ENCODE results near the gene ZMIZ2. TPM values are rescaled to one million over a fixed set of nuclear protein-coding genes. Genes with fewer than 3 reads are reported as not detected.

The ZMIZ2 gene
- total RNA-seq, 2 donors from 2014 or later: 30.9 to 50.4 TPM

GRCh38 chr7:44735403-44736165 is 13.1 kb upstream of the ZMIZ2 start:
- intact Hi-C loops (cut with DNase I): no loop called here
- Histone ChIP-seq H3K9me3 (no peaks in the 10 kb centered on the region), H3K4me3 (no peak overlapping the region), H3K27me3 (no peaks in the 10 kb centered on the region), H3K4me1 (no peaks in the 10 kb centered on the region), H3K36me3 (replicated peaks in 1 of 2; ENCODE audit: insufficient read depth in 1 of 2, low read depth in 2 of 2) (no peaks in the 10 kb centered on the region), H3K27ac (no peak overlapping the region)
- DNase-seq (no peak), ATAC-seq (no peak)
- TF ChIP-seq CTCF (IDR thresholded peaks at IDR 0.05) (no peak), POLR2A (IDR thresholded peaks at IDR 0.05) (no peak)
- WGBS, 2 donors: 73 to 90% methylated on average over 5 of the region's 5 CpGs

- WGBS, 2 donors: 68 to 91% methylated on average over 3 of the region's 3 CpGs
- DNase-seq (no peak), ATAC-seq (no peak)
- H3K36me3 ChIP-seq (replicated peaks in 1 of 2; ENCODE audit: insufficient read depth in 1 of 2, low read depth in 2 of 2): no peaks in the 10 kb centered on the region
- H3K27me3 ChIP-seq: no peaks in the 10 kb centered on the region
- intact Hi-C loops (cut with DNase I): no loop called here
- no peak overlapping the region for H3K4me3 ChIP-seq
- H3K27ac ChIP-seq: no peak overlapping the region
- TF ChIP-seq POLR2A (IDR thresholded peaks at IDR 0.05) (no peak), CTCF (IDR thresholded peaks at IDR 0.05) (no peak)
- no peaks in the 10 kb centered on the region for H3K4me1 ChIP-seq
- H3K9me3 ChIP-seq: no peaks in the 10 kb centered on the region
Observed at GRCh38 chr7:44736896-44737295, 11.8 kb upstream of the ZMIZ2 start.

GRCh38 chr7:44738051-44738723 is 10.5 kb upstream of the ZMIZ2 start:
- H3K27me3 ChIP-seq: no peaks in the 10 kb centered on the region
- H3K4me3 ChIP-seq: no peak overlapping the region
- ATAC-seq (no peak), DNase-seq (no peak)
- 80 to 95% methylated on average over 4 of the region's 4 CpGs for WGBS, 2 donors
- no peak for TF ChIP-seq CTCF (IDR thresholded peaks at IDR 0.05)
- no peak for TF ChIP-seq POLR2A (IDR thresholded peaks at IDR 0.05)
- no peaks in the 10 kb centered on the region for H3K36me3 ChIP-seq (replicated peaks in 1 of 2; ENCODE audit: insufficient read depth in 1 of 2, low read depth in 2 of 2)
- H3K27ac ChIP-seq: no peak overlapping the region
- H3K9me3 ChIP-seq: no peaks in the 10 kb centered on the region
- H3K4me1 ChIP-seq: no peaks in the 10 kb centered on the region
- intact Hi-C loops (cut with DNase I): no loop called here

DNA sequence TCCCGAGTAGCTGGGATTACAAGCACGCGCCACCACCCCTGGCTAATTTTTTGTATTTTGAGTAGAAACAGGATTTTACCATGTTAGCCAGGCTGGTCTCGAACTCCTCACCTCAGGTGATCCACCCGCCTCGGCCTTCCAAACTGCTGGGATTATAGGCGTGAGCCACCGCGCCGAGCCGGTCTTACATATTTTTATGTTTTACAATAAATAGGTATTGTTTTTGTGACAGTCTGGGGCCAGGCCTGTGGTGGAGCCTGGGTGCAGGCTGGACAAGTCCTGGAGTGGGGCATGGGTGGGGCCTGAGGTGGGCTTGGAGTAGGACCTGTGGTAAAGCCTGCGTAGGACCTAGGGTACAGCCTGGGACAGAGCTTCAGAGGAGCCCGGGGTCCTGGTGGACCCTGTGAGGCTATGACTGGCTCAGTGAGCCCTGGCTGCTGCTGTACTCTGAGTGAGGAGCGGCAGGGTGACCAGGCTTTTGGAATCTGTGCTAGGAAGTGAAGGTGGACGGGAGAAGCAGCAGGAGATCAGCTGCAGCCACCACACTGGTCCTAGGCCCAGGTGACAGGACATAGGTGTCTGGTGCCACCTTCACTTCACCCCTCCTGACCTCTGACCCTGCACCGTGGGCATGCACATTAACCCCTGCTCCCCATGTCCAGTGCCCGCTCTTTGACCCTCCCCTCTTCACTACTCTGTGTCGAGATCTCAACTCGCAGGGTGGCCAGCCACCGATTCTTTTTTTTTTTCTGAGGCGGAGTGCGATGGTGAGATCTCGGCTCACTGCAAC is 9.6 kb upstream of the ZMIZ2 start:
- Histone ChIP-seq H3K36me3 (replicated peaks in 1 of 2; ENCODE audit: insufficient read depth in 1 of 2, low read depth in 2 of 2) (no peaks in the 10 kb centered on the region), H3K4me1 (no peaks in the 10 kb centered on the region), H3K27ac (no peak overlapping the region), H3K9me3 (no peaks in the 10 kb centered on the region), H3K4me3 (no peak overlapping the region), H3K27me3 (no peaks in the 10 kb centered on the region)
- no peak for ATAC-seq
- DNase-seq: no peak
- no peak for TF ChIP-seq CTCF (IDR thresholded peaks at IDR 0.05)
- no peak for TF ChIP-seq POLR2A (IDR thresholded peaks at IDR 0.05)
- intact Hi-C loops (cut with DNase I): no loop called here
- WGBS, 2 donors: 91 to 93% methylated on average over 22 to 23 of the region's 23 CpGs
